Adipose tissue (tissue), 3 donors: ENCODE measurements around the gene MIGA1. TPM values are rescaled to one million over a fixed set of nuclear protein-coding genes. Genes with fewer than 3 reads are reported as not detected.
"Not testable (repeated sequence)": the region's sequence is repeated elsewhere in the genome, so short reads cannot be mapped to it uniquely, and the experiment has no call there.

Source experiments
- H3K27ac ChIP-seq: one replicate; pipeline ENCODE4 v1.5.1; 2013; ENCODE audit warnings: low read depth, low read length
- WGBS, 3 donors: extraction: QIAGEN DNeasy Blood & Tissue Kit; methylation state at CpG; one replicate each; pipeline ENCODE4 v1.1.7; 2013; 5-methylcytosine and 5-hydroxymethylcytosine counted together
- polyA plus RNA-seq, 3 donors: library from polyadenylated mRNA; stranded (reverse); fragments of 200-250 nt; gene quantifications; one replicate each; pipeline ENCODE4 v1.2.3, GENCODE V29; 2013
- donor health status: healthy with polysubstance abuse.
- donor health status: Bipolar disorder and iron deficiency.
- donor health status: healthy.

The MIGA1 gene
- polyA plus RNA-seq, 3 donors: 3.5 to 5.3 (median 3.8) TPM

- H3K27ac ChIP-seq: no peak within 1 kb of the TSS
- WGBS, 3 donors: 3 to 5% (median 4%) methylated on average over 36 of the region's 36 CpGs
These were observed 108.8 kb downstream of the MIGA1 start, which contains the start of gene NEXN for GRCh38 chr1:77888081-77888780. Gene NEXN, plus strand, starts transcription at chr1:77888624. Its CDS starts 27,483 bp downstream, at chr1:77916107.

GRCh38 chr1:77888781-77889642 lies 109.6 kb downstream of the MIGA1 start:
- WGBS, 3 donors: 1 to 2% (median 1%) methylated on average over 30 to 46 of the region's 46 CpGs
- no peak overlapping the region for H3K27ac ChIP-seq

DNA sequence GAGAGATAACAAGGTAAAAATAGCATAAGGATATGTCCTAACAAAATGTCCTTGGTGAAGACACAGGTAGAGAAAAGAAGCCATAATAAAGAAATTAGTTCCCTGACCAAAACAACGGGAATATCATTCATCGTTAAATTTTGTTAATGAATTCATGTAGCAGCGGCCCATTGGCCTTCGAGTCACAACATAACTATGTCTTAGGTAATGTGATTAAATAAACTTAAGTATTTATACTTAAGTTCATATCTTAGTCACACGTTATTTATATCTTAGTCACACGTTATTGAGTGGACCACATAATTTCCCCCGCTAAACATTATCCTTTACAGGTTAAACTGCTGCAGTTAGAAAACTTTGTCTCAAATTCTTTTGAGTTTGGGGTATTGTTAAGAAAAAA lies 110.2 kb downstream of the MIGA1 start:
- 33 to 70% (median 66%) methylated on average over 7 of the region's 7 CpGs for WGBS, 3 donors

DNA sequence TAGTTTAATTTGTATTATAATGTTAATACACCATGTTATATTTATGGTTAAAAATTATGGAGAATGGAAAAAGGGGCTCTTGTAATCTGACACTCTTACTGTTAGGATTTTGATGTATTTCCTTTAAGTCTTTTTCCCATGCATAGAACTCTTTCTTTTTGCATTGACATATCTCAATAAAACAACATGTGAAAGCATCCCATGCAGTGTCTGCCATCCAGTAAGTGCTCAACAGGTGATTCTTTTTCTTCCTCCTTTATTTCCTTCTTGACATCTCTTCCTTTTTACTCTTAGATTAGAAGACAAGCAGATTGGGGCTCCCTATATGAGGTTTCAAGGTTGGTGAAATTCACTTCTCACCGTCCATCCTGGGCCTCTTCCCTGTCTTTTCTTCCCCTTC lies 111.8 kb downstream of the MIGA1 start:
- 96 to 98% (median 96%) methylated on average over 1 of the region's 1 CpG for WGBS, 3 donors
- H3K27ac ChIP-seq: no peak overlapping the region

More for the DNA sequence above, 110.2 kb downstream of the MIGA1 start:
- H3K27ac ChIP-seq: no peak overlapping the region

GRCh38 chr1:77899647-77900320 lies 120.3 kb downstream of the MIGA1 start:
- 60 to 85% (median 79%) methylated on average over 4 of the region's 4 CpGs for WGBS, 3 donors
- H3K27ac ChIP-seq: no peak overlapping the region

- 12 to 33% (median 30%) methylated on average over 4 of the region's 4 CpGs for WGBS, 3 donors
These were observed 121.3 kb downstream of the MIGA1 start for GRCh38 chr1:77900687-77901293.

GRCh38 chr1:77905603-77906002 lies 126.2 kb downstream of the MIGA1 start:
- 75 to 89% (median 85%) methylated on average over 1 of the region's 1 CpG for WGBS, 3 donors
- no peak overlapping the region for H3K27ac ChIP-seq

More at GRCh38 chr1:77900687-77901293, 121.3 kb downstream of the MIGA1 start:
- H3K27ac ChIP-seq: no peak overlapping the region

- no peak overlapping the region for H3K27ac ChIP-seq
- 58 to 94% (median 89%) methylated on average over 2 of the region's 2 CpGs for WGBS, 3 donors
These were observed 126.6 kb downstream of the MIGA1 start for GRCh38 chr1:77906019-77906545.

DNA sequence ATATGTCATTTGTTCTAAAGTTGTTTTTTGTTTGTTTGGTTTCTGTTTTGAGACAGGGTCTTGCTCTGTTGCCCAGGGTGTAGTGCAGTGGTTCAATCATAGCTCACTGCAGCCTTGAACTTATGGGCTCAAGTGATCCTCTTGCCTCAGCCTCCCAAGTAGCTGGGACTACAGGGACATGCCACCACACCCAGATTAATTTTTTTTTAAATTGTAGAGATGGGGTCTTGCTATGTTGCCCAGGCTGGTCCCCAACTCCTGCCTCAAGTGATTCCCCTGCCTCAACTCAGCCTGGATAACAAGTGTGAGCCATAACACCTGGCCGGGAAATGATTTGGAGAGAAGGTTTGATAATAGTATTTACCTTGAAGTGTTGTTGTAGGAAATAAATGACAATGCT lies 127.2 kb downstream of the MIGA1 start:
- 27 to 95% (median 91%) methylated on average over 1 of the region's 1 CpG for WGBS, 3 donors
- no peak overlapping the region for H3K27ac ChIP-seq

- H3K27ac ChIP-seq: no peak overlapping the region
- WGBS, 3 donors: 88 to 97% (median 94%) methylated on average over 4 of the region's 4 CpGs
These were observed 130.7 kb downstream of the MIGA1 start for GRCh38 chr1:77910116-77910515.

GRCh38 chr1:77918918-77919317 lies 139.5 kb downstream of the MIGA1 start:
- 90 to 99% (median 94%) methylated on average over 5 of the region's 5 CpGs for WGBS, 3 donors
- not testable (repeated sequence) for H3K27ac ChIP-seq

DNA sequence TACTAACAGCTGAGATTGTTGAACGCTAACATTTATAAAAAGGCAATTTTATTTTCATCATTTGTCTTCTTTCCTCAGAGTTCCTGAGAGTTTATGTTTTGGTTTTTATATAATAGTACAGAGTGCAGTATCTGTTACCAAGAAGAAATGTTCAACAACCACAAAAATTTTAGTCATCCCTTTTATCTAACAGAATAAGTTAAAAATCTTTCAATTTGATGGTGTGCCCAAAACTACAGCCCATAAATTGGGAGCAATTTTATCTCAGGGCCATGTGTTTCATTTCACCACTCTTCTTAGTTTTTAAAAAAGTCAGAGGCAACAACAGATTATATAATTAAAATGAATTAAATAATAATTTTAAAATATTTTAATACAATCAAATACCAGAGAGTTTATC lies 146.1 kb downstream of the MIGA1 start:
- WGBS, 3 donors: 69 to 83% (median 72%) methylated on average over 1 of the region's 1 CpG
- no peak overlapping the region for H3K27ac ChIP-seq

DNA sequence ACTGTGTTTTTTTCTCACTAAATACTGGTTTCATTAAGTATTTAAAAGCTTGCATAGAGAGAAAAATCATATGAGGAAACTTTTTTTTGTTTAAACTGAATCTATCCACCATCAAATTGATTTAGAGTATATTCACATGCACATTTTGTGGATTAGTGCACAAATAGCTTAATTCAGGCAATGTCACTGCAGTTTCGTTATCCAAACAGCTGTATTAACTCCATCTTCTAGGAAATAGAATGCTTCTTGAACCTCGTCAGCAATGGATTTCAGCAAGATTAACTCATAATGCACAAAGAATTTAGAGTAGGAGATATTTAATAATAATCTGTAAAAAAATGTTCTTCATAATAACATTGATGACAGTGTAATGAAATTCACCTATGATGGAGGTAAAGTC lies 146.5 kb downstream of the MIGA1 start:
- H3K27ac ChIP-seq: no peak overlapping the region
- WGBS, 3 donors: 66 to 84% (median 70%) methylated on average over 2 of the region's 2 CpGs

DNA sequence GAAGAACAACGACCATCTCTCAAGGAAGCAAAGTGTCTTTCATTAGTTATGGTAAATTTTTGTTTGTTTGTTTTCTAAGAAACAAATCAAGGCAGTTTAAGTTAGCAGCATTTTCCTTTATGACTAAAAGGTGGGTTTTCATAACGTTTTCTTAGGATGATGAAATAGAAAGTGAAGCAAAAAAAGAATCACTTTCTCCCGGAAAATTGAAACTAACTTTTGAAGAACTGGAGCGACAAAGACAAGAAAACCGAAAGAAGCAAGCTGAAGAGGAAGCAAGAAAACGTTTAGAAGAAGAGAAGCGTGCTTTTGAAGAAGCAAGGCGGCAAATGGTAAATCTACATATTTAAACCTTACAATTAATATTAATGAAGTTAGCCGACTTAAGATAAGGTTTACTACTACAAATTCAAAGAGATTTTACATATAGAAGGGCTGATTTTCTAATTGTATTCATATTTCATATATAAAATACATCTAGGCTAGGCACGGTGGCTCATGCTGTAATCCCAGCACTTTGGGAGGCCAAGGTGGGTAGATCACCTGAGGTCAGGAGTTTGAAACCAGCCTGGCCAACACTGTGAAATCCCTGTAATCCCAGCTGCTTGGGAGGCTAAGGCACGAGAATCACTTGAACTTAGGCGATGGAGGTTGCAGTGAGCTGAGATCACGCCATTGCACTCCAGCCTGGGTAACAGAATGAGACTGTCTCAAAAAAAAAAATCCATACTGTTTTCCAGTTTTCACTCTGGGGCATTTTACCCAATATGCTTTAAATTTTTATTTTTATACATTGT lies 147.3 kb downstream of the MIGA1 start:
- 54 to 85% (median 65%) methylated on average over 13 of the region's 13 CpGs for WGBS, 3 donors
- H3K27ac ChIP-seq: no peak overlapping the region

DNA sequence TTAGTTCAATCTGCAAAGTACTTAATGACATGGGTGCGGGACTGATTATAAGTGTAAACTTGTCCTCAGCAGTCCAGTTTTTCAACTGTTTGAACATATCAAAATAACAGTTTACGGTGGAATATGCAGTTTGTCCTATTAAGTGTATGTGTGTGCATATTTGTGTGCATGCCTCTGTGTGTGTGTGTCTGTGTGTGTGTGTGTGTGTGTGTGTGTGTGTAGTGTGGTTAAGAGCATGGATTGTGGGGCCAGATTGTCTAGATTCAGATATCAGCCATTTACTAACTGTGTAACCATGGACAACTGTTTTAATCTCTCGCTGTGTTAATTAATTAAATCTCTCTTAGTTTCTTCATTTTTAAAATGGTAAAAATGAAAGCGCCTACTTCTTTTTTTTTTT lies 148.0 kb downstream of the MIGA1 start:
- H3K27ac ChIP-seq: no peak overlapping the region
- 82 to 88% (median 86%) methylated on average over 4 of the region's 4 CpGs for WGBS, 3 donors
